ENCODE results near the gene NCK2.

DNA sequence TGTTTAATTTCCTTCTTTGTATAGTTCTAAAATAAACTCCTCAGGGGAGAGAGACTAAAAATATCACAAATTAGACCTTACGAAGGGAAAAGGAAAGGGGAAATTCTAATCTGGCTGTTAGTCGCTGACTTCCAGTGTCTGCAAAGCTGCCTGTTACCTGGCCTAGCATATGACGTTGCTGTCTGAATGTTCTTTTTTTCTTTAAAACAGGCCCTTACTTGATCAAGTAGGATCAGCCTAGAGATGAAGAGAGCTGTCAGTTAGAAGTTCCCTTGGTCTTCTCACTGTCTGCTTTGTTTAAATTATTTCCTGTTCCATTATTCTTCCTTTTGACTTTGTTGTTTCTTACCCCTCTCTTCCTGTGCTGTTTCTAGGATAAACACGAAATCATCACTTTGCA is 11.2 kb downstream of the NCK2 start:
- no peak for TF ChIP-seq CTCF (IDR thresholded peaks at IDR 0.05; ENCODE audit: low read depth, low read length, poor library complexity, severe bottlenecking)
- no peak for TF ChIP-seq EZH2phosphoT487 (IDR thresholded peaks at IDR 0.05; ENCODE audit: borderline replicate concordance, low read length)

Measured in DOHH2 (cell line).